NCI-H526 (cell line): ENCODE data around the gene RAPH1.
A peak's percentile ranks its signal among the peaks of the same experiment; 100 is the strongest.
"Not testable (repeated sequence)": the region's sequence is repeated elsewhere in the genome, so short reads cannot be mapped to it uniquely, and the experiment has no call there.

Experiments
- DNase-seq, 2 experiments: peaks; one replicate each; lab custom pipeline; 2025; lab: John Stamatoyannopoulos, UW

RAPH1 gene

DNA sequence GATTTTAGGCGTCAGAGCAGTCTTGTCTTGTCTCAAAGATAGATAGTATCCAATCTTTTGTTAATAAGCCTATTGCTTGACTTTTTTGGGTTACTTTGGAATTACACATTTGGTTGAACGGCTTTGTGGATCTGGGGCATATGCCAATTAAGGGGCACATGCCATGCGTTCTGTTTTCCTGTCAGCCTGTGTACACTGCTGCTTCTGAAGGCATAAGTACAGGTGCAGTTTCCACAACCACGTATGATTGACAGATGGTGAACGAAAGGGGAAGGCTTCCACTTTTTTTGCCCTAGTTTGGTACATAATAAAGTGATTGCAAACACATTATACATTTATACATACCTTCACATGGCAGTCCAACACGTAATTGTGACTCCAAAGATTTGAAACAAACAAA is 102.3 kb downstream of the RAPH1 start:
- DNase-seq: no peak

DNA sequence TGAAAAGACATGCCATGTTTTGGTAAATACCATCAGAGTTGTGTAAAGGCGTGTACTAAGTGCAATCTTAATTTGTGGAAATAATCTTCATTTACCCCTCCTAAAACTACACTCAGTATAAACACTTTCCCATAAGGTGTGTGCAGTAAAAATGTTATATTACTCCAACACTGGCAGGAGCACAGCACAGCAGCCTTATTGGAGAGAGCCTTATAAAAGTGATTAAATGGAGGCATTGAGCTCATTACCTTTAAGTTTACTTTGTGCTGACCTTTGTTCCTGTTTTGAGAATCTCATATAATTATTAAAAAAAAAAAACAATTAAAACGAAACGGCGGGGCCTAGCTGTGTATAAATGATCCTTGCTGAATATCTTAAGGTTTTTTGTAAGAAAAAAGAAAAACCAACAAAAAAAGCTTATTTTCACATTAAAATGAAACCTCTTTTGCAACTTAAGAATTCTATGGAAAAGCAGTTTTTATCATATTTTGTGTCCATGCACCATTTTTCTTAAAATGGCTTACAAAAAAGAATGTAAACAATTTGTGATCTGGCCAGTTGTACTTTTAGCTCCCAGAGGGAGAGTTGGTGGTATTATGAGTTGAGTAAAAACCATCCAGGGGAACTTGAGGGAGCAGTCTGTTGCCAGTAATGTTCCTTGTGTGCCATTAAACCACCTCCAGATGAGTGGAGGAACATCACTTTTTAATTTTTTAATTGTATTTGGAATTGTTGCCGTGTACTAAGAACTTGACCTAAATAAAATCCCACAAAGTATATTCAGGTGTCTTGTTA is 103.5 kb downstream of the RAPH1 start:
- DNase-seq: no peak

DNA sequence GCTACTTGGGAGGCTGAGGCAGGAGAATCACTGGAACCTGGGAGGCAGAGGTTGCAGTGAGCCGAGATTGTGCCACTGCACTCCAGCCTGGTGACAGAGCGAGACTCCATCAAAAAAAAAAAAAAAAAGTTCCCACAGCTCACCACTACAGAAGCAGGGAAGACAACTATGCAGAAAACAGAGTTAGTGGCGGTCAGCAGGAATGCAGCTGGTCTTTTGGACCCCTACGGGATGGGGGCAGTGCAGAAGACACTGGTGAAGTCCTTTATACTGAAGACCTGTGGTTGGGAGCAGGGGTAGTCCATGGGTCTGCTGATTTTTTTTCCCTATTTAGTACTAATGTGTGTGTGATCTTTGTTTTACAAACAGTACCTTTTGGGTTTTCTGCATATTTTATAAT is 105.5 kb downstream of the RAPH1 start:
- not testable (repeated sequence) for DNase-seq

- no peak for DNase-seq
Observed at GRCh38 chr2:203427061-203427460, 108.0 kb downstream of the RAPH1 start.

- DNase-seq: no peak
Observed at GRCh38 chr2:203418271-203418670, 116.8 kb downstream of the RAPH1 start.

- no peak for DNase-seq
Observed at GRCh38 chr2:203413796-203414195, 121.3 kb downstream of the RAPH1 start.

GRCh38 chr2:203412546-203413331 is 122.4 kb downstream of the RAPH1 start:
- DNase-seq: no peak

DNA sequence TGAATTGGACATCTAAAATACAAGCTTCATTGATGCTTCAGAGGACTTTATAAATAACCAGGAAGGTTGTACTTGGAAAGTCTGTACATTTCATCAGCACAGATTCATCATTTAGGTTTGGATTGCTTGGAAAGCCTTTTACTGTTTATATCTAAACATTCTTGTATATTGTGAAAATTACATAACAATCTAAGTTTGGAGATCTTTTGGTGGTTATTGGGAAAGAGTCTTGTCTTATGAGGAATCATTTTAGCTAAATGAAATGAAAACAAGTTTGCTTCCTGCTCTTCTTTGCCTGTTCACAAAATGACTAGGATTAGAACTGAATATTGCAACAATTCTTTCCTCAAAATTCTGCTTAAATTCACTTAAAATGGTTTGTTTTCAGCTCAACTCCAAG is 127.6 kb downstream of the RAPH1 start:
- DNase-seq: no peak

DNA sequence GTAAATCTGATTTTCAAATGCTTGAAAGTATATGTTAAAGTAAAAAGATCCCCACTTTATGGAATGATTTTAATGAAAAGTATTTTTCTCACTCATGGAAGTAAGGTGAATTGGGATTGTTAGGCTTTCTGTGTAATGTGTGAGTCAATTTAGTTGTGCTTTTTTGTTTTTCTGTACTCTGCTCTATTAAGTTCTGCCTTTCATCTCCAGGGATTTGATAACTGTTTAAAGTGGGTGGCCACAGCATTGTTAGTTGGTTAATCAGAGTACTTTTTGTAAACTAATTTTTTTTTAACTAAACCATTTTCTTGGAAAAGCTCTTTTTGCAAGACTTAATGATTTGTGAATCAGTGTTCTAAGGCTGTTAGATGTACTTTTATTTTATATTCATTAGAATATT is 130.1 kb downstream of the RAPH1 start:
- DNase-seq: no peak

DNA sequence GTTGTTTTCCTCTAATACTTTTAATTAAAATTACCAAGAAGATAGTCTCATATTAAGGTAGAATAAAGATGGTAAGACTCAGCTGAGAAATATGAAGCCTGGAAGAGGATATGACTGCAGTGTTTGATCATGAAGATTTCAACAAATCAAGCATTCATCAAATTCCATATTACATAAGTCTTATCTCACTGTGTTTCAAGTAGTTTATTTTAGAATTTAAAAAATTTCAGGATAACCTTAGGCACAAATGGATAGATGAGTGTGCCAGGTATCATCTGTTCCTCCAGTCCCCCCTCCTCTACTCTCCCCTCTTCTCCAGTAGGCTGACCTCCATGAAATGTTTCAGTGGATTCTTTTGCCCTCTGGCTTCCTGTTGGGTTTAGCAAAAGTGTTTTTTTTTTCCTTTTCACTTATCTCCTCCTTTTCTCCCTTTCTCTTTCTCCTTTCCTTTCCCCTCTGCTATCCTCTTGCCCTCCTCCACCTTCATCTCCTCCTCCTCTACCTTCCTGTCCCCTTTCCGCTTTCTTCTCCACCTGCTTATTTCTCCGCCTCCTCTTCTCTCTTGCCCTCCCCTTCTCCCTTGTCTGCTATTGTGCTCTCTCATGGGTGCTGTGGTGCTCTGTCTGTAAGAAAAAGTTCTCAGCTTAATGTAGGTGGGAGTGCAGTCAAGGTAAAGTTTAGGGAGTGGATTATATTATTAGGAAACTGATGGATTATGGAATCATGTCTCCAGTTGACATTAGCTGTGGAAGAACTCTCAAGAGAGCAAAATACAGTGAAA is 134.1 kb downstream of the RAPH1 start:
- no peak for DNase-seq

DNA sequence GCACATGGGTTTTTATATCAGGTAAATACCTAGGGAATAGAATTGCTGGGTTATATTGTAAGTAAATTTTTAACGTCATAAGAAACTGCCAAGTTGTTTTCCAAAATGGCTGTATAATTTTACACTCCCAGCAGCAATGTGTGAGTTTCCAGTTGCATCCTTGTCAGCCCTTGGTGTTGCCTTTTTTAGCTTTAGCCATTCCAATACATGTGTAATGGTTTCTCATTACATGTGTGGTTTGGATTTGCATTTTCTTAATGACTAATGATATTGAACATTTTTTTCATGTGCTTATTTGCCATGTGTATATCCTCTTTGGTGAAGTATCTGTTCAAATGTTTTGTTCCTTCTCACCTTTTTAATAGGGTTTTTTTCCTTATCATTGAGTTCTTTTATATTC is 136.1 kb downstream of the RAPH1 start:
- DNase-seq: no peak

DNA sequence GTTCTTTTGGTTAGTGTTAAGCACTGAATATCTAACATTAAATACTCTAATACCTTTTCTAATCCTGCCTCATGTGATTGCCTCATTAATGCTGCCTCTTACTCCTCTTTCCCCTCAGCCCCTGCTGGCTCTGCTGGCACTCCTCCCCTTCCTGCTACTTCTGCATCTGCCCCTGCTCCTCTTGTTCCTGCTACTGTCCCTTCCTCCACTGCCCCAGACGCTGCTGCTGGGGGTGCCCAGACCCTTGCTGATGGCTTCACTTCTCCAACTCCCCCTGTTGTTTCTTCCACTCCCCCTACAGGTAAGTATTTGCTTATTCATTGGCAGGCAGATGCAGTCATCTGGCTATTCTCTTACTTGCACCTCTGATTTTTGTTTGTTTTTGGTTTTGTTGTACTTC is 138.4 kb downstream of the RAPH1 start:
- DNase-seq: peak in 1 of 2 experiments; percentile 2

- DNase-seq: no peak
Observed at GRCh38 chr2:203395858-203396257, 139.2 kb downstream of the RAPH1 start.

DNA sequence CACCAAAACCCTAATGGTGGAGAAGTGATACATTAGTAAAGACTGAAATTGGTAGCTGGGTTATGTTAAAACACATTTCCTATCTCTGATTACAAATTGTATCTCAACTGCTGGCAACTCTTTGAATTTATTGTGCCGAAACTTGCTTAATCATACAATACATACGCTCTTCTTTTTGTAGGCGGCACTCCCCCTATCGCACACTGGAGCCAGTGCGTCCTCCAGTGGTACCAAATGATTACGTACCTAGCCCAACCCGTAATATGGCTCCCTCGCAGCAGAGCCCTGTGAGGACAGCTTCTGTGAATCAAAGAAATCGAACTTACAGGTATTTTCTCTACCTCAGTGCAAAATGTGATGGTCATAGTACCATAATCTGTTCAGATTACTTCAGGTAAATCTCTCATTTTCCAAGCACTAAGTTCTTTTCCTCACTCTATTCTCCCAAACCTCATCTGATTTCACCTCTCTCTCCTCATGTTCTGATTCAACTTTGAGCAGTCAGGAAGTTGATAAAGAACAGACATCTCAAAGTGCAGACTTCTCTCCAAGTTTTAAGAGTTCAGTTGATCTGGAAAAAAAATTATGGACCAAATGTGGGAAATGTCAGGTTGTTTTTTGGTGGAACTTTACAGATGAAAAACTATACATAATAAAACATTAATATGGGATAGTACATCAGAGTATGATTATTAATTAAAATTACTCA is 140.4 kb downstream of the RAPH1 start:
- peak in 1 of 2 experiments; percentile 29 for DNase-seq

GRCh38 chr2:203388153-203388552 is 146.9 kb downstream of the RAPH1 start:
- not testable (repeated sequence) for DNase-seq

GRCh38 chr2:203383038-203383437 is 152.1 kb downstream of the RAPH1 start:
- no peak for DNase-seq

DNA sequence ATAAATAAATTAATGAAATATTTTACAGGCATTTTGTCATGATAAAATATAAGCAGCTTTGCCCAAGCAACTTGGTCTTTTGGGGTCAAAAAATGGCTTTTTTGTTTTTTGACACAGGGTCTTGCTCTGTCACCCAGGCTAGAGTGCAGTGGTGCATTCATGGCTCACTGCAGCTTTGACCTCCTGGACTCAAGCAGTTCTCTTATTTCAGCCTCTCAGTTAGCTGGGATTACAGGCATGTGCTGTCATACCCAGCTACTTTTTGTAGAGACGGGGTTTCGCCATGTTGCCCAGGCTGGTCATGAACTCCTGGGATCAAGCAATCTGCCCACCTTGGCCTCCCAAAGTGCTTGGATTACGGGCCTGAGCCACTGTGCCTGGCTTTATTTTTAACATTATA is 155.9 kb downstream of the RAPH1 start:
- DNase-seq: no peak

DNA sequence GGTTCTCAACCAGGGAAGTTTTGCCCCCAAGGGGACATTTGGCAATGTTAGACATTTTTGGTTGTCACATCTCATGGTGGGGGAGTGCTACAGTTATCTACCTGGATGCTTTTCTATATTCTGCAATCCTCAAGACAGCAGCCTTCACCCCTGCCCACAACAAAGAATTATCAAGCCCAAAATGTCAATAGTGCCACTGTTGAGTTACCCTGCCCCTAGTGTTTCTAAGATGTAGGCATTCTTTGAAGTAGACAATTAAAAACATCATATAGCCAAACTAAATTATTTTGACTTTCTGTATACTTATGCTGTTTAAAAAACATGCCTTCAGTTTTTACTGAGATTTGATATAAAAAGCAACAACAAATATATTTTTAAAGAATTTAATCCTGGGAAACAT is 158.9 kb downstream of the RAPH1 start:
- DNase-seq: peak in 1 of 2 experiments; percentile 17

- not testable (repeated sequence) for DNase-seq
Observed at GRCh38 chr2:203372706-203373105, 162.4 kb downstream of the RAPH1 start.

DNA sequence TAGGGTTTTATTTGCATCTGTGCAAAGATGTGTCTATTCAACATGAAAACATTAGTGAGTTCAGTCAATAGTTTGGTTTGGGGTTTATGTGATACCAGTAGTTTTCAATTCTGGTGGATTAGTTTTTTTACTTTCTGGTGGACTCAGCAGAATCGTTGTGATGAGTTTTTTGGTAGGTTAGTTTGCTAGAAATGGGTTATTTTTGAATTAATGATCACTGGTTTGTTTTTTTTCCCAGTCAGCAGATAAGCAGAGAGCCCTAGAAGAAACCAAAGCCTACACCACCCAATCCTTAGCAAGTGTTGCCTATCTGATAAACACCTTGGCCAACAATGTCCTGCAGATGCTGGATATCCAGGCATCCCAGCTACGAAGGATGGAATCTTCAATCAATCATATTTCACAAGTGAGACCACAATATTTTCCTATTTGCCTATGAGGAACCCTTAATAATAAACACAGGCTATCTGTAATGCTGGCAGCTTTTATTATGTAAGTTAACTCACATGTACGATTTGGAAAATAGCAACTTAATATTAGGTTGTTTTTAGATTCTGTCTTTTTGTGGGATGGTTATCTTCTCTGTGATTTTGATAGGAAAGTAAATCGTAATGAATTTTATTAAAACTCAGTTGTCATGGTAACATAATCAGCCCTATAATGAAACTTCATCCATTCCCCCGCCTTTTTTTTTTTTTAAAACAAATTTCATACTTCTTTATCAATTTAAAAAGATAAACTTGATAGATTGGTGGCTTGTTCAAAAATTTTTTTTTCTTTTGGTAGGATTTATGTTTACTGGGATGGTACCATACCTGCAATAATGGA is 168.2 kb downstream of the RAPH1 start:
- no peak for DNase-seq

DNA sequence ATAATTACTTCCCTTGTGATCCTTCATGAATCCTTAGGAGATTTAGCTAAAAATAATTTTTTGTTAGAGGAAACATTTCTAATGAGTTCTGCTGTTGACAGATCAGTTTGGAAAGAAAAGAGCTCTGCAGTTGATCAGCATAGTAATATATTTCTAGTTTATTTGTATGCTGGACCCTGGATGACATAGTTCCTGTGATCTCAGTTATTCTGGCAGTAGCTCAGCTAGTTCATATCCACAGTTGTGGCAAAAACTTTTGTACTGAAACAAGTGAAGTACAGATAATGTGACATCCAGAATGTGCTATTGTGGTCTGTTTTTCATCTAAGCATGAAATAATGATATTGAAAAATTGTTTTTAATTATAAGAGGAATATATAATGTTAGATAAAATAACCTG is 173.2 kb downstream of the RAPH1 start:
- DNase-seq: no peak
